ENCODE measurements around the gene INPP4B.
A peak's percentile ranks its signal among the peaks of the same experiment; 100 is the strongest.

INPP4B gene

DNA sequence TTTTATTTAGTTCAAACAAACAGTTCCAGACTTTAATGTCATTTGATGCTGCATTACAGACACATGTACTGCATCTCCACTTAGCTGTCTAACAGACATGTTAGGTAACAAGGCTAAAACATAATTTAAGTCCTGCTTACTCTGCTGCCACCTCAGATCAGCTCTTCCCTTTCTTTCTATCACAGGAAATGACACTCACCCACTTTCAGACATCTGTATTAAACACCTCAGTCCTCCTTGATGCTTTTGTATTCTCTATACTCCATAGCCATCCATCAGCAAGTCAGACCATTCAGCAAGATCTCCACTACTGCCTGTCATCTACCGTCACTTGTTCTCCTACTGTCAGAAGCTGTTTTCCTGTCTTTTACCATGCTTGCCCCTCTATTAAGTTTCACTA is 804.3 kb downstream of the INPP4B start:
- H3K4me3 ChIP-seq (ENCODE audit: low read depth, low read length): no peak overlapping the region
- no peak for DNase-seq (ENCODE audit: low read depth)

DNA sequence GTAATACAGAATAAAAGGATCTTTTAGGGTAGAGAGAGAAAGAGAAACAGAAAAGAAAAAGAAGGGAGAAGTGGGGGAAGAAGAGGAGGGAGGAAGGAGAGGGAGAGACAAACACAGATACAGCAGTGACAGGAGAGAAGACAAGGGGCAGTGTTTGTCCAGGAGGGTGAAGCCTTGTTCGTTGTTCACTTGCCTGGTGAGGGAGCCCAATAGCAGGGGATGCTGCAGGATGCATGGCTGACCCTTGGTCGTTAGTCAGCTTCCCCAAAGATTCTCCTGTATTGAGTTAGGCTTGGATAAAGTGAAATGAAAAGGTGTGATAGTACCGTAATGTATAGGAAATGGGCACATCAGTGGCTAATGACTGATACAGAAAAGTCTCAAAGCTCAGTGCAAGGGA is 806.1 kb downstream of the INPP4B start:
- DNase-seq (ENCODE audit: low read depth): no peak

DNA sequence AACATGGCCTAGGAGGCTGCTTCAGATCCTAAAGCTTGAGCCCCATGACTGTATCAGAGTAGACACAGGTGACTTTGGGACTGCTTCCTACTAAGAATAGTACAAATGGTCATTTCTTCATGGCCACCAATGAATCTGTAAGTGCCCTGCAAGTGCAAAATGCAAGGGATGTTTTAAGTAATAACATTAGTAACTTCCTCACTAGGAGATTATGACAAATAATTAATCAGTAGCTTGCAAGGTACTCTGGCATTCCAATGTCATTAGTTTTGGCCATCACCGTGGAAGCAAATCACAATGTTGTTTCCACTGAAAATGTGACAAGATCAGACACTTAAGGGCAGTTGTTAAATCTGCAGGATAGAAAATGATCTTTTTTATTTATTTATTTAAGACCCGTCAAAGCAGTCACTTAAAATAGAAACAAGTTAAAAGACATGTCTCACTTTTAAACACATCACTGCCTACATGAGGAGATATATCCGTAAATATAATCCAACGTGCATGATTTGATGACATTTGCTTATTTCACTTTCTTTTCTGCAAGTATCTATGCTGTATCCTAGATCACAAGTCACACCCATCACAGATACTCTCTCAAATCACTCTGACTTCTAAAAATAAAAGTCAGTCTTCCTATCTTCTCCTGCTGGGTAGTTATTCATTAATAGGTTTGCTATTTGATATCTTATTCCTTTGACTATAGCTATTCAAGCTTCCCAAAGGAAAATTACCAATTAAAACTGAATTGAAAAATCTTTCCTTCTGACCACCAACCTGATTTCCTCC is 809.1 kb downstream of the INPP4B start:
- H3K4me3 ChIP-seq (ENCODE audit: low read depth, low read length): no peak overlapping the region
- DNase-seq (ENCODE audit: low read depth): no peak

More for the DNA sequence above, 806.1 kb downstream of the INPP4B start:
- no peak overlapping the region for H3K4me3 ChIP-seq (ENCODE audit: low read depth, low read length)

DNA sequence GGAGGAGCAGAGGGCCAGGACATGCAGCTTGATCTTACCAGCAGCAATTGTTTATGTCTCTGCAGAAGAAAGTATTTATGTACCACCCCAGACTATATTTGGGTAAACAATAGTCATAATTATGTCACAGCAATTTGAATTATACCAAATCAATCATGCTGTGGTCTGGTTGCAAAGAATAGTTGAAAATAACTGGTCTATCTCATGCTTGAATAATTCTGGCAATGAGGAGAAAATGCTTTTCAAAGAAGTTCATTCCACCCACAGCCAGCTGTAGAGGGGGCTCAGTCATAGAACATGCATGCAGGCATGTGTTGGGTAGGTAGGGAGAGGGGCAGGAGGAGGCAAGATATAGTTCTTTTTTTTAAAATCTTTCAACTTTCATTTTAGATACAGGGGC is 810.5 kb downstream of the INPP4B start:
- H3K4me3 ChIP-seq (ENCODE audit: low read depth, low read length): no peak overlapping the region
- DNase-seq (ENCODE audit: low read depth): no peak

DNA sequence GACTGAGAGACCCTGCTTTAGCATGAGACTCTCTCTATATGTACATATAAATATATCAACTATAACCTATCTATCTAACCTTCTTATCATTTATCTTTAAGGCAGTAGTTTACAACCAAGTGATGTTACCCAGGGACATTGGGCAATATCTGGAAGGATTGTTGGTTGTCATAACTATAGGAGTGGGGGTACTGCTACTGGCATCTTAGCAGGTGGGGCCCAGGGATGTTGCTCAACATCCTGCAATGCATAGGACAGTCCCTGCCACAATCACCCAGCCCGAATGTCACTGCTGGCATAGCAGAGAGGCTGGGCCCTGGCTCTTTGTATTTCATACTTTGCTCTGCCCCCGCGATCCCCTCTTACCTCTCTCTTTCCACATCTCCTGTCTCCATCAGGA is 812.0 kb downstream of the INPP4B start:
- no peak for DNase-seq (ENCODE audit: low read depth)
- H3K4me3 ChIP-seq (ENCODE audit: low read depth, low read length): no peak overlapping the region

DNA sequence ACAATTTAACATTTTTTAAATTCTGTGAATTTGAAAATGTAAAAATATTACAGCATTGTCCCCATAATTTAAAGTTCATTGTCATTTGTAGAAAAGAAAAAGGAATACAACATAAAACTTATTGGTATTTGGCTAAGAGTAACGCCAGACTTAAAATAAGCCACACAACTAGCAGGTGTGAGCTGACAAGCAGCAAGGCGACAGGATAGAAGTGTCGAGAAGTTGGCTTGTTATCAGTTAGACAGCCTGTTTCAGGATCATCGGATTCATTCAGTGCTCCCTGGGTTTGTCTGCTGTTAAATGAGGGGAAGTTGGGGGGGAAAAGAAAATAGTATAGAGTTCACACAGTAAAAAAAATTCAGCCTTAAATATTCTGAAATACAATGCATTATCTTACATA is 816.1 kb downstream of the INPP4B start:
- DNase-seq (ENCODE audit: low read depth): no peak
- H3K4me3 ChIP-seq (ENCODE audit: low read depth, low read length): no peak overlapping the region

DNA sequence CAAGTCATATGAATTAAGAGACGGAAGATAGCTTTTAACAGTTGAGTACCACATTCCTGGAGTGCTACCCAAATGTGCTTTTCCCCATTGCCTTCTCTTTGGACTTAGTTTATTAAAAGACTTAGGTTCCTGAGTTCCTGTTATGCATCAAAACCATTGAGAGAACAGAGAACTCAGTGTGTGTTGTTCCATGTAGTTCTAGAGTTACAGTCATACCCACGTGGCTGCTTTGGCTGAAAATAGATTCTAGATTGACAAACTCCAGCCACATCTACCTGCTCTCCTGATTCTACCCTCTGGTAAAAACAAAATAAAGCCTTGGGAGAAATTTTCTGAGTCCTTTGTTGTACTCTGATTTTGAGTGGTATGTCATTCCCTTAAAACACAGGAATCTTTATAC is 824.3 kb downstream of the INPP4B start:
- DNase-seq (ENCODE audit: low read depth): no peak
- no peak overlapping the region for H3K4me3 ChIP-seq (ENCODE audit: low read depth, low read length)

DNA sequence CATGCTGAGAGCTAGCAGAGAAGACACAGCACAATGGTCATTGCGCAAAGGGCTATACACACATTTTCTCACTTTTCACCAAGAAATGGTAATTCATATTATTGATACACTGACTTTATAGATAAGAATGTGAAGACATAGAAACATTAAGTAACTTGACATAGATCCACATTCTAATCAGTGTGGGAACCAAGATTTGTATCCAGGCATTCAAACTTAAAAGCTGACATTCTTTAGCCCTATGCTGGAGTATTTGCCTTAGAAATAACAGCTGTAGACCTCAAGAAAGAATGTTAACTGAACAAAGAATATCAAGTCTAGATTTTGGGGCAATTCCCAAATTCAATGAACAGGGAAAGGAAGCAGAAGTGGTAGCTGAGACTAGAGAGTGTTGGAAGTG is 824.9 kb downstream of the INPP4B start:
- no peak for DNase-seq (ENCODE audit: low read depth)
- no peak overlapping the region for H3K4me3 ChIP-seq (ENCODE audit: low read depth, low read length)

DNA sequence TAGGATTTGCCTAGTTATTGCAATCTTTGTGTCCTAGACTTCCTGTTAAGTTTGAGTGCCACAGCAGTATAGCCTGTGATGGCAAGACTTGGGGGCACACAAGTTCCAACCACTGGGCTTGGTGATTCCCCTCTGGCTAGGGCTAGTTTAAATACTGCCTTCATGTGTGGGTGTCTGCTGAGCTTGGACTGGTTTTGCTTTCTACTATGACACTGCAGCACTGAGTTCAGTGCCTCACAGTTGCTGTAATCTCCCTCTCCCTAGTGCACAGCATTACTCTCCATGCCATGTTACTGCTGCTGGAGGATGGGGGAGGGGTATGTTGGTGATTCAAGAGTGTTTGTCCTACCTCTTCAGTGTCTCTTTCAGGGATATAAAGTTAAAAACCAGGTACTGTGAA is 830.1 kb downstream of the INPP4B start:
- peak; percentile 3 for DNase-seq (ENCODE audit: low read depth)
- H3K4me3 ChIP-seq (ENCODE audit: low read depth, low read length): no peak overlapping the region

DNA sequence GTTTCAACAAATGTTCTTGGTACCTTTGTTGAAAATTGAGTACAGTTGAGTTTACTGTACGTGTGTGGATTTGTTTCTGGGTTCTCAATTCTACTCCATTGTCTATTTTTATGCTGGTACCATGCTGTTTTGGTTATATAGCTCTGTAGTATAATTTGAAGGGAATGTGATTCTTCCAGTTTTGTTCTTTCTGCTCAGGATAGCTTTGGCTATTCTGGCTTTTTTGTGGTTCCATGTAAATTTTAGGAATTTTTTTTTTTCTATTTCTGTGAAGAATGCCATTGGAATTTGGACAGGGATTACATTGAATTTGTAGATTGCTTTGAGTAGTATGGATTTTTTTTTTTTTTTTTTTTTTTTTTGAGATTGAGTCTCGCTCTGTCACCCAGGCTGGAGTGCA is 836.4 kb downstream of the INPP4B start:
- H3K4me3 ChIP-seq (ENCODE audit: low read depth, low read length): no peak overlapping the region
- no peak for DNase-seq (ENCODE audit: low read depth)

DNA sequence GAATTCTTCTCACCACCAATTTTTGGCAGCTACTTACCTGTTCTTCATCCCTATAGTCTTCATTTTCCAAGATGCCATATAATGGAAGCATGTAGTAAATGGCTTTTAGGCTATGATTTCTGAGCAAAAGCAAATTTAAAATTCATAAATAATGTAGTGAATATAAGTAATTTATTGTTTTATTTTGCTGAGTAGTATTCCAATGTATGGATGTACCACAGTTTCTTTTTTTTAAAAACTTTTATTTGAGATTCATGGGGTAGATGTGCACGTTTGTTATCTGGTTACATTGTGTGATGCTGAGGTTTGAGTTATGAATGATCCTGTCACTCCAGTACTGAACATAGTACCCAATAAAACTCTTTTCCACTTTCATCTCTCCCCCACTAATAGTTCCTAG is 840.6 kb downstream of the INPP4B start:
- DNase-seq (ENCODE audit: low read depth): no peak
- H3K4me3 ChIP-seq (ENCODE audit: low read depth, low read length): no peak overlapping the region

DNA sequence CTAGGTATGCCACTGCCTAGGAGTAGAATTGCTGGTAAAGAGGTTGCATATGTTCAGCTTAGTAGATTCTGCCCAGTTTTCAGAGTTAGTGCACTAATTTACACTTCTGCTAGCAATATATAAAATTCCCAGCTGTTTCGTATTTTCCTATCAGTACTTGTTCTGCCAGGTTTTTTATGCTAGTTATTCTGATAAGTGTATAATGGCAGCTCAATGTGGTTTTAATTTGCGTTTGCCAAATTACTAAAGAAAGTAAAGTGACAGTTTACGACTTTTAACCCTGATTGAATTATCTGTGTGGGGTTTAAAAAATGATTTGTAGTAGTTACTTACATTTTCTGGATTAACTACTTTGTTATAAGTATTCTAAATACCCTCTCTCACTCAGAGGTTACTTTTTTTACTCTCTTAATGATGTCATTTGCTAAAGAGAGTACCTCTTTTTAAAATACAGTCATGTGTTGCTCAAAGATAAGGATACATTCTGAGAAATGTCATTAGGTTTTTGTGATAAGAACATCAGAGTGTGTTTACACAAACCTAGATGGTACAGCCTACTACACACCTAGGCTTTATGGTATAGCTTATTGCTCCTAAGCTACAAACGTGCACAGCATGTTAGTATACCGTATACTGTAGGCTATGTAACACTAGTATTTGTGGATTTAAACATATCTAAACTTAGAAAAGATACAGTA is 846.5 kb downstream of the INPP4B start:
- no peak for DNase-seq (ENCODE audit: low read depth)
- no peak overlapping the region for H3K4me3 ChIP-seq (ENCODE audit: low read depth, low read length)

DNA sequence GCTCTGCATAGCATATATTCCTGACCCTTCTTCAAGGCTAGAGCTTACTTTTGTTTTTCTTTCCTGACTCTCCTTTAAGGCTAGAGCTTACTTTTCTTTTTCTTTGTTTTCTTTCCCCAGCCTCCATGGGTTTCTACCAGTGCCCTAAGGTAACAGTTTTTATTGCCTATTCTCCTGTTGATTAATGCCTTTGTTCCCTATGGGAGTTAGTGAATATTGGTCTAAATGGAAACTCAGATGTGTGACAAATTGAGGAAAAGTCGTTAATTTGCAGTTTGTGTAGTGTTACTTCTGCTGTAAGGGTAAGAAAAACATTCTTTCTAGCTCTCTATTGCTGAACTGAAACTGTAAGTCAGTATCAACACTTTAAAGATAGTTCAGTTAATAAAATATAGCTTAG is 851.0 kb downstream of the INPP4B start:
- DNase-seq (ENCODE audit: low read depth): no peak
- no peak overlapping the region for H3K4me3 ChIP-seq (ENCODE audit: low read depth, low read length)

DNA sequence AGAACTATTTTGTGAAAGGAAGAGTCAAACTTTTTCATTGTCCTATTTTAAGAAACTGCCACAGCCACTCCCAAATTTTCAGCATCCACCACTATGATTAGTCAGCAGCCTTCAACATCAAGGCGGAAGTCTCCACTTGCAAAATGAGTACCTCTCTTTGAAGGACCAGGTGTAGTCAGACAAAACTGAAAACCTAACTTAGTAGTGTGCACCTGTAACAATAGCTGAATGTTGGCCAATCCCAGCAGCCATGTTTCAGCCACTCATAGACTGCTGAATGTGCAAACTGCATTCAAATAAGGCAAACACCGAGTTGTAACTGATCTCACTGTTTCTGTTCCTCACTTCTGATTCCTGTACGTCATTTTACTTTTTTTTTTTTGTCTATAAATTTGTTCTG is 868.7 kb downstream of the INPP4B start:
- no peak for DNase-seq (ENCODE audit: low read depth)
- H3K4me3 ChIP-seq (ENCODE audit: low read depth, low read length): no peak overlapping the region
